HG03095 (cell line): ENCODE results near the gene DEPDC7.

Source experiments
- ATAC-seq: cut with Tn5 transposase; IDR thresholded peaks from one replicate; pipeline ENCODE4 v1.9.1; 2021; ENCODE audit warnings: moderate library complexity; ENCODE audit not compliant: unreplicated experiment

The DEPDC7 gene

GRCh38 chr11:33059331-33060007, 43.8 kb downstream of the DEPDC7 start:
- ATAC-seq = no peak

- no peak for ATAC-seq
Observed at GRCh38 chr11:33060271-33060670, 44.6 kb downstream of the DEPDC7 start.

- no peak for ATAC-seq
Observed at GRCh38 chr11:33062137-33062536, 46.5 kb downstream of the DEPDC7 start.

DNA sequence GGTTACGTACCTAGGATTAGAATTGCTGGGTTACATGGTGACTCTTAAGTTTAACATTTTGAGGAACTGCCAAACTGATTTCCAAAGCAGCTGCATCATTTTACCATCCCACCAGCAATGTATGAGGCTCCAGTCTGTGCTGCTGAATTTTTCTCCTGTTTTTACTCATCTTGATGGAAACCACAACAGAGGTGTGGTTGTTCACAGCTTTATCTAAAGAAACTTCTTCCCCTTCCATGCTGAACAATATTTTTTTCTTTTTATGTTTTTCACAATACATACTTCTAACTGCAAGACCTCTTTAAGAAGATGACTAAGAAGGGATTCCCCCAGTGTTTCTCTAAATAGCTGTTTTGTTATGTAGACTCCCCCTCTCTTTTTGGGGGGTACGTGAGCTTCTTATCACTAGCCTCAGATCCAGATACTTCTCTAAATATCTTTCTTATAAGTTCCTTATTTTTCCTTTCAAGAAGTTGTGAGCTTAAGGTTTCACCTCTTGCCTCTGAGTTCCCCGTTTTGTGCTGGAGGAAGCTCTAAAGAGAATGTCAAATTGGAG, 47.7 kb downstream of the DEPDC7 start:
- ATAC-seq = peak; percentile 39

GRCh38 chr11:33064033-33064825, 48.6 kb downstream of the DEPDC7 start:
- ATAC-seq = no peak

- no peak for ATAC-seq
Observed at GRCh38 chr11:33064866-33065265, 49.2 kb downstream of the DEPDC7 start.

- ATAC-seq = peak; percentile 50
Observed at GRCh38 chr11:33065445-33066178, 49.9 kb downstream of the DEPDC7 start.

GRCh38 chr11:33067294-33067693, 51.6 kb downstream of the DEPDC7 start:
- no peak for ATAC-seq

- ATAC-seq = no peak
Observed at GRCh38 chr11:33068611-33069340, 53.1 kb downstream of the DEPDC7 start.

DNA sequence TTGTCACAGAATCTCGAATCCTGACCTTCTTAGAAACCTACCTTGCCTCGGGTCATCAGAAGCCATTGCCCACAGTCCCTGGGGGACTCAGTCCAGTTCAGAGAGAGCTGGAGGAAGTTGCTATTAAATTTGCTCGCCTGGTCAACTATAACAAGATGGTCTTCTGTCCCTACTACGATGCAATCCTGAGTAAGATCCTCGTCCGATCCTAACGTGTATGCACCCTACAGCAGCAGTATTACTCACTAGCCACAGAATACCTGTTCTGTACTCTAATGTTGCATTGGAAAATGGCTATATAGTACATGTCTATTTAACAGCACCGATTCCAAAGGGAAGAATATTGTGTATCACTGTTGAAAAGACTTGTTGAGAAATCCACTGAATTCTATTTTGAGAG, 56.8 kb downstream of the DEPDC7 start:
- no peak for ATAC-seq
